GM18868 (cell line): ENCODE results near the gene RAB11FIP2.

Experiments used
- ATAC-seq: cut with Tn5 transposase; IDR thresholded peaks from one replicate; pipeline ENCODE4 v1.9.1; 2021; ENCODE audit warnings: mild to moderate bottlenecking, moderate library complexity; ENCODE audit not compliant: unreplicated experiment

RAB11FIP2 gene

DNA sequence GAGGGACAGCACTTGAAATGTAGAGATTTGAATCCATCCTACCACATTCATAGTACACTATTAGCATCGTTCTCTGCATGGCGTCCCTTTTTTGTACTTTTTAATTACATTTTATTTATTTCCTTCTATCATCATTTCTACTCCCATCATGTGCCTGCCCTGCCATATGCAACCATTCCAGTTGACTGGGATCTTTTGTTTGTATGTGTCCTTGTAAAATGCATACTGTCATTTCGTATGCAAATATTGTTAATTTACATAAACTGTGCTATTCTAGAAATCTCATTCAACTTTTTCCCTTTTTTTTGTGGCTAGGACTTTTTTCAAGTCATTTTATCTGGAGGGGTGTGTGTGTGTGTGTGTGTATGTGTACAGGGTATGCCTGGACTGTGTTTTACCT is 57.9 kb downstream of the RAB11FIP2 start:
- no peak for ATAC-seq

DNA sequence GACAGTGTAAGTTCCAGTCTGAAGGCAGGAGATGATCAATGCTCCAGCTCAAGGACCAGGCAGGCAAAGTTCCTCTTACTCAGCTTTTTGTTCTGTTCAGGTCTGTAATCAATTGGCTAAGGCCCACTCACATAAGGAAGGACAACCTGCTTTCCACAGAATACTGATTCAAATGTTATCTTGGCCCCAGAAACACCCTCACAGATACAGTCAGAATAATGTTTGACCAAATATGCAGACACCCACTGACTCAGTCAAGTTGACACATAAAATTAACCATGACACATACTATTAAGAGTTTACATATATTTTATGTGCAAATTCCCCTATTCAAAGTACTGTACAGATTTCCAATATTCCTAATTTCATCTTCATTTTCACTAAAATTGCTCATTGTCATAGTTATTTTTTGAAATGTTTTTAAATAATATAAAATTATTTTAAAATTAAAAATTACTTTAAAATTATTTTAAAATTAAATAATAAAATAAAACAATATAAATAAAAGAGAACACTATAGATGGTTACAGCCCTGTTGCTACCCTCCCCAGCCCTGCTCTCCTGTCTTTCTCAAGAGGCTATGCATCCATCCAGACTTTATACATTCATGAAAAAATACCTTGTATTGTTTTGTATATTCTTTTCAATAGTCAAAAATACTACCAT is 59.4 kb downstream of the RAB11FIP2 start:
- no peak for ATAC-seq

DNA sequence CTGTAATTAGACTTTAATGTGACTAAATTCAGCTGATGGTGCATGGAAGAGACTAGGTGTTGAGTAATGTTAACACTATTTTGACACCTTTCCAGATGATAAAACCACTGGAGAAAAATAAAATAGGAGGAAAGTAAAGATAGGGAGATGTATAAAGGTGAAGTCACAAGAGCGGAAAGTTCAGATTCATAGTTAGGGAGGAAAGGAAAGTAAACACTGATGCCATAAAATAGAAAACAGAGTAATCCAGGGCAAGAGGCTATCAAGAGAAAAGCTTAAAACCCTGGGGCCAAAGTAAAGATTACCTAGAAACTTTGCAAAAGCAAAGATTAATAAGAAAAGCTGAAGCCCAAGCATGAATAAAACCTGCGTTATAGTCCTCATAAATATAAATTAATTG is 62.8 kb downstream of the RAB11FIP2 start:
- ATAC-seq, result no peak

DNA sequence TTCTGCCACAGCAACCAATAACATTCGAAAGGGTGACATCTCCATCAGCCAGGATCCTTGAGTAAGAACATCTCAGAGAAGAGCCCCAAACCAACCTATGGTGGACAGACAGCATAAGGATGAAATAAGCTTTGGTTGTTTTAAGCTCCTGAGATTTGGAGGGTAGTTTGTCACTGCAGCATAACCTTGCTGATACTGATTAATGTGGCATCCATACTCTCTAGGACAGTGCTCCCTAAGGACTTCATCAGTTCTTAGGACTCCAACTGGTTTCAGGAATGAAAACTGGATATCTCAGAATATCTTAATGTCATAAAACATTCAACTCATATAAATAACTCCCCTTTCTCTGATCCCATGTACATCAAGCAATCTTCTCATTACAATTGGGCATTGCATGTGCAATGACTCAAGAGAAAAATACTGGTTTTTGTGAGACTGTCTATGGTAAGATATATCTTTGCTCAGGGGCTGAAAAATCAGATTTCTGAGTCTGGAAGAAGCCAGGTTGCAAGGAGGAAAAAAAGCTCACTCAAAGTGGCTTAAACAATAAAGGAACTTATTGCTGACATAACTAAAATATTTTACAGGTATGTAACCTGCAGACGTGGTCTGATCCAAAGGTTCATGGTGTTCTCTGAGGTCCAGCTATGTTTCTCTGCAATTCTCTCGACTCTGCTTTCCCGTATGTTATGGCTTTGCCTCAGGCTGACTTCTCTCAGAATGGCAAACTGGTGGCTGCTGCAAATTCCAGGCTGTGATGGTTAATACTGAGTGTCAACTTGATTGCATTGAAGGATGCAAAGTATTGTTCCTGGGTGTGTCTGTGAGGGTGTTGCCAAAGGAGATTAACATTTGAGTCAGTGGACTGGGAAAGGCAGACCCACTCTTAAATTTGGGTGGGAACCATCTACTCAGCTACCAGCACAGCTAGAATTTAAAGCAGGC is 65.7 kb downstream of the RAB11FIP2 start:
- ATAC-seq, result no peak

DNA sequence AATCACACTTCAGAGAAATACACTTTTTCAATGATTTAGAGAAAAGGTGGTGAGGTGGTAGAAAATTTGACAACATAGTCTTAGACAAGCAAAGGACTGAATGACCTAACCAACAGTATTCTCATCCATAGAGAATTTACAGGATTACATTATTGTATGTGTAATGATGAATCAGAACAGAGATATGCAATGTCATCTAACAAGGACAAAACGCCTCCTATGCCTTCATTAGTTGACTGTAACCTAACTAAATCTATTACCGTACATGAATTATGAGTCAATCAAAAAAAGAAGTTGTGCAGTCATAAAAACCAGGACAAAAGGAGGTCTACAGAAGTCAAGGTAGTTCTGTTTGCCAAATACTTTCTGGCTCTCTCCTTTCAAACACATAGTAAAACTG is 66.5 kb downstream of the RAB11FIP2 start:
- no peak for ATAC-seq

DNA sequence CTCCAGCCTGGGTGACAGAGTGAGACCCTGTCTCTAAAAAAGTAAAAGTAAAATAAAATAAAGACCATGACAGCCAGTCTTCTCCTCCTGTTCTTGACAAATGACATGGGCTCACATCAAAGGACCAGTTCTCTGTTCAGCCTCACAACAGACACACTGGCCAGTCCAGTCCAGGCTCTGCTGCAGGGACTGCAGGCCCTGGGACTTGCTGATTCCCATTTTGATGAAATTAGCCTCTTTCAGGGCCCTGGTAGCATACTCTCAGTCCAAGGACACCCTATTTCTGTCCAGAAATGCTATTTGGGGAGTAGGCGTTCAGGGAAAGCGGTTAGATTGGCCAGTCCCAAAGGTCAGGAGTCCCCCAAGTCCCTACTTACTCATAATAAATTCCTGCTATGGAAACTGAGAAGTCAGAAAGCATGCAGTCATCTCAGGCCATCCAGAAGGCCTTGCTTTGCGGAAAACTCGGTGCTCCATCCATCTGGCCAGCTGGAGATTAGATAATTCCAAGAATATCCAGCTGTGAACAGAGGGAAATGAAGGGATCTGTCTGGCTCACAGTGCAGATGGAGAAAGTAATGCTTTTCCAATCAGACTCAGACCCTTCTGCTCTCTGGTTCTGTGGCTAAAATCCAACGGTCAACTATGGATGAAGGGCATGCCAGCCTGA is 74.4 kb downstream of the RAB11FIP2 start:
- no peak for ATAC-seq

DNA sequence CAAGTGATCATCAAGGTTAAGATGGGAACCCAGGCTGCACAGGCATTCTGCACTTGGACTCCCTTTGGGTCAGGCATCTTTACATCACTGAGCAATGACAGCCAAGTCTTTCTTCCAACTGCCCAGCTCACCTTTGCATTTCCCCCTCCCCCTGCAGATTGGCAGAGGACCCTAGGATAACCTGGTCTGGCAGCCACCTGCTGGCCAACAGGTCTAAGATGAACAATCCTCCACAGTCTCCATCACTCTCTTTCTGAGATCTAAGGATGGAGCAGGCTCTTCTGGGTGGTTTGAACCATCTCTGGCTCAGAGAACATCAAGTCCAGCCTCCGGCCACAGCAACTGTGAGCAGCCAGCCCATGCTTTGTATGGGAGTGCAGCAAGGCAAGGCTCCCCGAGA is 75.8 kb downstream of the RAB11FIP2 start:
- no peak for ATAC-seq

DNA sequence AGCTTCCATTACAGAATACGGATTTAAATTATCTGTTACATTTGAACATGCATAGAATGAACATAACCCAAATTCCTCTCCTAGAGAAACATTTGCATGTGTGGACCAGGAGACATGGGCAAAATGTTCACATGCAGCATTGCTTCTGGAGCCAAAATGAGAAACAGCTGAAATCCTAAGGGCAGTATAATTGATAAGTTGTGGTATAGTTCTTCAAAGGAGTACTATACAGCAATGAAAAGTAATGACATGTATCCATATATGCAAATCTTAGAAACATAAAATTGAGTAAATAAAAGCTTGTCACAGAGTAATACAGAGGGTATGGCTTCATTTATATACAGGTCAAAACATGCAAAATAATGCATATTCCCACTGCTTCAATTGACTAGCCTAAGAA is 77.1 kb downstream of the RAB11FIP2 start:
- no peak for ATAC-seq

DNA sequence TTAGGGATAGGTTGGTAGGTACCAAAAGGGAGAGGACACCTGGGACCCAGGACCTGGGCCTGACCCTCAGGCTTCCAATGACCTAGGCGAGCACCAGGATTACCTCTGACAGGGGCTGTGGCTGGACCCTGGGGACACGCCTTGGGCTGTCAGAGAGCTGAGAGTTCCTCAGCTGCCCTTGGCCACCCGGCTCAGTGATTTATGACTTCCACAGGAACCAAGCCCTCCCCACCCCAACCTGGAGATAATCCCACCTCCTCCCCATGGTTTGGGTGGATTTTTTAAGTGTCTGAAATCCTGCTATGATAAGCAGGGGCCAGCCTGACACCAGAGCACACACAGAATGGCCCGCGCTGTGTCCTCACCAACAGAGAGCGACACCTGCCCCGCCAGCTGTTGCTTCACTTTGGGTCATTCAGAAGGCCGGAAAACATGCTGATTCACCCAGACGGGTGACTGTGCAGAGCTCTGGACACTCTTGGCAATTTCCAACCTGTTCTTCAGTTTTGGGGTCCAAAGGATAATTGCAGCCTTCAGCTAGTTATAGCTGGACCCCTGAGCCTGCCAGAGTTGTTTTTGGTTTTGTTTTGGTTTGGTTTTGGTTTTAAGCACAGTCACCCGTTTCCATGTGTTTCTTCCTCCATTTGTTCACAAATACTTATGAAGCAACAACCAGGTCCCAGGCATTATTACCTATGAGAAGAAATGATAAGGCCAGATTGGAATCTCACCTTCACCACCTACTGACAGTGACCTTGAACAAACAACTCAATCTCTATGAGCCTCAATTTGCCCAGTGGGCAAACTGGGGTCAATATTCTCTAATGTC is 78.2 kb downstream of the RAB11FIP2 start:
- no peak for ATAC-seq

DNA sequence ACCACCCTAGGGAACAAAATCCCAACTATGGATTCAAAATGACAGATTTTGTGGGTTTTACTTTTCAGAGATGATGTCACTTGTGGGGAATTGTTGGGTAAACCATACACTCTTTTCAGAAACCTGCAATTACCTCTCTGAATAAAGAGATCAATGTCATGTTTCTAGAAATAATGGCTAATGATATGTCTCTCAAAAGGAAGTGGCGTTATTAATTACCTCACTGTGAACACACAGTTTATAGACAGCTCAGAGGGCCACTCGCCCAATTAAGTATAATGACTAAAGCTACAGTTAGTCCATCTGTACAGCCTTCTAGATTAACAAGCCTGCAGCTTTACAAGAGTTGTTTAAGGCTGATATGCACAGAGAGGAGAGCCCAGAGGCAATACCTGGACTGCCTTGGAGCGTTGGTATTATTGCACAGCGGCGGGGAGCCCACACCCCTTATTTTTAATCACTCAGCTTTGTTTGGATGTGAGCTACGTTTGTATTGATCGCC is 79.5 kb downstream of the RAB11FIP2 start:
- no peak for ATAC-seq

DNA sequence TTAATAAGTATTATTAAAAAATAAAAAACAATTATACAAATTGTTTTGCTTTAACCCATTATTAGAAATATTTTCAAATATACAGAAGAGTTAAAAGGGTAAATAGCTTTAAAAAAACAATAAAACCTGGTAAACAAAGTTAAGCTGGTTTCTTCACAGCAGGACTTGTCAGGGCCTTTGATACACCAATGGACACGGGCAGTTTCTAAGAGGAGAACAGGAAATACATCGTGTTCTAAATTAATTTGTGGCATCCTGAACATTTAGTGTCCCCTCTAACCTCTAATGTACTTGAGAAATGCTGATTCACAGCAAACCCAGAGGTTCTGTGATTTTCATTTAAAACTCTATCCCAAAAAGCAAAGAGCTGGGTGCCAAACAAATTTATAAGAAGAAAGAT is 80.8 kb downstream of the RAB11FIP2 start:
- ATAC-seq, result no peak

DNA sequence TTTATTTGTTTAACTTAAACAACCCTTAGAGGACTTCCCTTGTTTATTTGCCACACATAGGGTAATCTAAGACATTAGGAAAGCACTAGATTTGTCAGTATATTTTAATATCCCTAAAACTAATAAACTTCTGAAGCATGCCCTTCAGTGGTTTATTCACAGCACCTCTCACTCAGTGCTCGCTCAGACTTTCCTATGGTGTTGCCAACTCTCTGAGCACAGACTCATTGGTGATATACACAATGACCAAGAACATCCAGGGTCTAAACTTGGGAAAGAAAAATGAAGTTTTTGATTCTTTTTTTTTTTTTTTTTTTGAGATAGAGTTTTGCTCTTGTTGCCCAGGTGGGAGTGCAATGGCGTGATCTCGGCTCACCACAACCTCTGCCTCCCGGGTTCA is 82.2 kb downstream of the RAB11FIP2 start:
- no peak for ATAC-seq

DNA sequence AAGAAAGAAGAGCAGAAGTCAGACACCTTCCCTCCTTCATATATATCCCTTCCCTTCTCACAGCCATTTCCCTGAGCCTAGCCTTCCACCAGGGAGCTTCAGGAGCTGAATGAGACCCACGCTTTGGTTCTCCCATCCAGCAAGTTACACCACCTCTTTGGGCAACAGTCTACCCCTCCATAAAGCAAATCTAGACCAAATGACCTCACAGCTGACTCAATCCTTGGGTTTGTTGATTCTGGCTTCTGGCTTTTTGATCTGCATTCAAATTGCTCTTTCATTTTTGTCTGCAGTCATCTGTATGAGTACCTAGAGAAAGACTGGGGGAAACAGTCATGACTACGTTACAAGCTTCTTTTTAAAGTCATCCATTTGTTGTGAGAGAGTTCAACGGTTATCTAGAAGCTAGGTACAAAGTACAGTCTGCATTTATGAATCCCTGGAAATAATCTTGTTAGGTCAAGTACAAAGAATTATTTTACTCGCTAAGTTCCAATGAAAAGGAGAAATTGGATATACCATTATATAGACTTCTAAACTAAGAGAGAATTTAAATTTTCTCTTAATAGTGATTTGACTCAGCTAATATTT is 86.3 kb downstream of the RAB11FIP2 start:
- no peak for ATAC-seq

DNA sequence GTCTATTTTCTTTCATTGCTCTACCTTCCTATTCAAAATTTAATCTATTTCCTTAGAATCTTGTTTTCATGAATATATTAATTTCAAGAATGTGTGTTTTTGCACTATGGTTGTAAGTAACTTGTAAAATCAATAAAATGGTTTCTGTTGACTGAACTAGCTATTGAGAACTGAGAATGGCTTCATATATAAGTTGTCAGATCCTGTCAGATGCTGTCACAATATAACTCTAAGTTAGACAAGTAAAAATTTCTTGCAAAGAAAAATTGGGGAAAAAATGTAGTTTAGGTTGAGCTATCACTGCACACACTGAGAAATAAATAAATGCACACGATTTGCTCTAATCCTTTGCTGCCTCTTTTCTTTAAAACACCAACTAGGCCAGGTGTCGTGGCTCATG is 89.8 kb downstream of the RAB11FIP2 start:
- ATAC-seq, result no peak

DNA sequence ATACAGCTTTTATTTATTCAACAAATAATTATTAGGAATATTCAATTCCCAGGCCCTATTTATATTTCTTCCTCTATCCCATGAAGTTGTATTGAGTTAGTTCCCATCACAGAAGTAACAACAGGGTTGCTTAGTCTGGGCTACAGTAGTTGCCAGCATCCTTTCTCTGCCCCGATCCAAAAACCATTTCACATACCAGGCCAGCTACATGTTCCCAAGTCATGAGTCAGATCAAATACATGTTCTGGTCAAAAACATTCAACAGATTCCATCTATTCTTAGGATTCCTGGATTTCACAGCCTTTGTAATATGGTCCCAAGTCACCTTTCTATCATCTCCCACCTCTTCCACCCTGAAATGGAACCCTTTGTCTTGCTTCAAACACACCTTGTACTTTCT is 91.6 kb downstream of the RAB11FIP2 start:
- ATAC-seq, result no peak
